ENCODE results near the gene RHOBTB3.
A peak's percentile ranks its signal among the peaks of the same experiment; 100 is the strongest.

The RHOBTB3 gene

GRCh38 chr5:95759005-95759404 lies 27.9 kb downstream of the RHOBTB3 start:
- DNase-seq: no peak
- in situ Hi-C loops (cut with MboI; ENCODE audit: low pct_unique_long_range_greater_than_20kb, low sequenced_read_pairs): no loop called here

DNA sequence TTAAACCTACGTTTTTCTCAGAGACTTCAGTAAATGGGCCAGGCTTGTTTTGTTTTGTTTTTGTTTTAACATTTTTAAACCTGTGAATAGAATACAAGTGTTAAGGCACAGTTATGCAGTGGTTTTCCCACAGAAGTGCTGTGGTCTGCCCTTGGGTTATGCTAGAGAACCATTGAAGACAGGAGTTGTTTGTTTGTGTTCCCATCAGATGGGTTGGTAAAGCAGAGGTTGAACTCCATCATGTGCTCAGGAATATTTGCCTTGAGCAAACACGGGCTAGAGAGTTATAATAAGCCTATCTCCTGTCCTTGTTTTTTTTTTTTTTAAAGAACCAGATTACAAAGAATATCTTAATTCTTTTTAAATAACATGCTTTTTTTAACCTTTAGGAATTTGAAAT lies 28.5 kb downstream of the RHOBTB3 start:
- no peak for DNase-seq
- in situ Hi-C loops (cut with MboI; ENCODE audit: low pct_unique_long_range_greater_than_20kb, low sequenced_read_pairs): no loop called here

DNA sequence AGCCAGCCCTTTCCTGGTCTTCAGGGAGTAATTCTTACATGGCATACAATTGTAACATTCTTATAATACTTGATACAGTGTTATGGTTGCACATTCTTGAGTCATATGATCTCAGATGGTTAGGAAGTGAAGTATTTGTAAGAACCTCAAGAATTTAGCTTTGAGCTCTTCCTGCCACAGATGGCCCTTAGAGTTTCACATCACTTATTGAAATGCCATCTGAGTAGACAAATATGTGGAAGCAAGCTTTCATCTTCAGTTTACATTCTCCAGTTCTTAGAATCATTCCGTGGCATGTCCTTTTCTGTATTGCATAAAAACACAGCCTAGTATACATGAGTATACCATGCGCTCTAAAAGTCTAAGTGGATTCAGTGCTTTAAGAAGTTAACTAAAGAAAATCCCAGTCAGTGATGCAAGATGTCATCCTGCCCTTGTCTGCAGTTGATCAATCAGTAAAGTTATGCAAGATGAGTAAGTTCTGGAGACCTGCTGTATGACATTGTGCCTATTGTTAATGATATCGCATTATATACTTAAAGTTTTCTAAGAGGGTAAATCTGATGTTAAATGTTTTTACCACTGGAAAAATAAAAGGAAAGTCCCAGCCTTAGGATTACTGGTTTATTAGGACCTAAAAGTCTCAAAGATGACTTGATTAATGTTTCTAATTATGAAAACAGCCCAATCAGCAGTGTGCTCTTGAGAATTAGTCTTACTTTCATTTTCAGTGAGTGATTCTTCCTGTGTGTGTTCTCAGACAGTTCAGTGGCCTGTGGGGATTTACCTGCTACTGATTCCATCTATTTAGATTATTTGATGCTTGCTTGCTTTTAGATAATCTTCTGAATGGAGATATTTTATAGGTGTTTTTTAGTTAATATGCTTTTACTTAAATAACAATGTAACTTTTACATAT lies 29.4 kb downstream of the RHOBTB3 start:
- DNase-seq: peak; percentile 11
- in situ Hi-C loops (cut with MboI; ENCODE audit: low pct_unique_long_range_greater_than_20kb, low sequenced_read_pairs): no loop called here

GRCh38 chr5:95761771-95762651 lies 30.9 kb downstream of the RHOBTB3 start:
- DNase-seq: peak; percentile 59

DNA sequence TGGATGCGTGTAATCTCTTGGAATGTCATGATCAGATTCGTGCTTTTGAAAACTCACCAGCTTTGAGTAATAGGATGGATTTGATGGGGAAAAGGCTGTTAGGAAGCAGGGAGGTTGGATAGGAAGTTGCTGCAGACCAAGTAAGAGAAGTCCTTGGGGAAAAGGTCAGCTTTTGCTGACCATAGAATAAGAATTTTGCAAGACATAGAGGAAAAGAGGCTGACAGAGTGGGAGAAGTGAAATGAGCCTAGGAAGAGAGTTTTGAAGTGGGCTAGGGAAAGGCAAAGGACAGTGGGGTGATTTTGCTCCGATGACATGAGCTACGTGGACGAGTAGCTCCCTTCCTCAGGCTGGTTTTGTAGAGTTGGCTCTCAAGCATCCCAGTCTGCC lies 31.5 kb downstream of the RHOBTB3 start:
- no peak for DNase-seq
- in situ Hi-C loops (cut with MboI; ENCODE audit: low pct_unique_long_range_greater_than_20kb, low sequenced_read_pairs): no loop called here

More at GRCh38 chr5:95761771-95762651, 30.9 kb downstream of the RHOBTB3 start:
- in situ Hi-C loops (cut with MboI; ENCODE audit: low pct_unique_long_range_greater_than_20kb, low sequenced_read_pairs): no loop called here

GRCh38 chr5:95763941-95764340 lies 32.8 kb downstream of the RHOBTB3 start:
- no peak for DNase-seq
- in situ Hi-C loops (cut with MboI; ENCODE audit: low pct_unique_long_range_greater_than_20kb, low sequenced_read_pairs): no loop called here

- in situ Hi-C loops (cut with MboI; ENCODE audit: low pct_unique_long_range_greater_than_20kb, low sequenced_read_pairs): no loop called here
Measured at GRCh38 chr5:95768731-95769130, 37.6 kb downstream of the RHOBTB3 start.

GRCh38 chr5:95770830-95771708 lies 39.9 kb downstream of the RHOBTB3 start:
- in situ Hi-C loops (cut with MboI; ENCODE audit: low pct_unique_long_range_greater_than_20kb, low sequenced_read_pairs): no loop called here
- DNase-seq: no peak

More at GRCh38 chr5:95768731-95769130, 37.6 kb downstream of the RHOBTB3 start:
- no peak for DNase-seq

GRCh38 chr5:95771892-95772291 lies 40.8 kb downstream of the RHOBTB3 start:
- no peak for DNase-seq
- in situ Hi-C loops (cut with MboI; ENCODE audit: low pct_unique_long_range_greater_than_20kb, low sequenced_read_pairs): no loop called here

GRCh38 chr5:95773335-95774059 lies 42.4 kb downstream of the RHOBTB3 start:
- in situ Hi-C loops (cut with MboI; ENCODE audit: low pct_unique_long_range_greater_than_20kb, low sequenced_read_pairs): no loop called here
- DNase-seq: peak; percentile 53

- no peak for DNase-seq
- in situ Hi-C loops (cut with MboI; ENCODE audit: low pct_unique_long_range_greater_than_20kb, low sequenced_read_pairs): no loop called here
Measured at GRCh38 chr5:95777441-95777840, 46.3 kb downstream of the RHOBTB3 start.

- in situ Hi-C loops (cut with MboI; ENCODE audit: low pct_unique_long_range_greater_than_20kb, low sequenced_read_pairs): no loop called here
- DNase-seq: peak; percentile 40
Measured at GRCh38 chr5:95778713-95779436, 47.7 kb downstream of the RHOBTB3 start.

DNA sequence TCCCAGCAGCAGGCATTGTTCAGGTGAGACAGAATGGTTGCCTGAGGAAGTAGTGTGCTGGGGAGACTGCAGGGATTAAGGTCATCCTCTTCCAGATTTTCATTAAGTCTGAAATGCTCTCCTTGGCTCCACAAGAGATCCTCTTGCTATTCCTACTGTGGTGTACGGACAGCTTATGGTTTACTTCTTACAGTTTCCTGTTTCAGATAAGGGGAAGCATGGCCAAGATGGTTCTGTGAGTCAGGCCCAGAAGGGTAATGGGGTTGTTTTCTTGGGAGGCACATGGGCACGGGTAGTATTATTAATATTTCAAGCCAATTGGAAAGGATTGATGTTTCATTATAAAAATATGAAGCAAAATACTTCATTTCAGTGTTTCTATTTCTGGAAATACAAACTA lies 48.5 kb downstream of the RHOBTB3 start:
- in situ Hi-C loops (cut with MboI; ENCODE audit: low pct_unique_long_range_greater_than_20kb, low sequenced_read_pairs): no loop called here

DNA sequence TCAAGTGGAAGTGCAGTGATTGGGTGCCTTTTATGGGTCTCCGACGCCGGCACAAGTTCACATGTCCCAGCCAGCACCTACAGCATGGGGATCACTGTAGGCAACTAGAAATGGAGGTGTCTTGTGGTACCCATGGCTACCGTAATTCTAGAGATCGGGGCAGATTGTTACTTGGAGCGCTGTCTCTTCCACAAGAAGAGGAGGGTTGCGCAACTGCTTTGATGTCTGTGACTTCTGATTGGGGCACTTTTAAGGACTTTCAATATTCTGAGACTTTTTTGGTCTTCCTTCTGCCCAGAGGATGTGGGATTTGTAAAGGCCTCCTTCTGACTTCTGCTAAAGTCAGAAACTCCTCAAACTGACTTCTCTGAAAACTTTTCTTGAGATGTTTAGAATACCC lies 49.5 kb downstream of the RHOBTB3 start:
- no peak for DNase-seq
- in situ Hi-C loops (cut with MboI; ENCODE audit: low pct_unique_long_range_greater_than_20kb, low sequenced_read_pairs): no loop called here

More for the DNA sequence above, 48.5 kb downstream of the RHOBTB3 start:
- DNase-seq: peak; percentile 37

GRCh38 chr5:95781101-95781583 lies 50.0 kb downstream of the RHOBTB3 start:
- peak; percentile 84 for DNase-seq
- in situ Hi-C loops (cut with MboI; ENCODE audit: low pct_unique_long_range_greater_than_20kb, low sequenced_read_pairs): no loop called here

DNA sequence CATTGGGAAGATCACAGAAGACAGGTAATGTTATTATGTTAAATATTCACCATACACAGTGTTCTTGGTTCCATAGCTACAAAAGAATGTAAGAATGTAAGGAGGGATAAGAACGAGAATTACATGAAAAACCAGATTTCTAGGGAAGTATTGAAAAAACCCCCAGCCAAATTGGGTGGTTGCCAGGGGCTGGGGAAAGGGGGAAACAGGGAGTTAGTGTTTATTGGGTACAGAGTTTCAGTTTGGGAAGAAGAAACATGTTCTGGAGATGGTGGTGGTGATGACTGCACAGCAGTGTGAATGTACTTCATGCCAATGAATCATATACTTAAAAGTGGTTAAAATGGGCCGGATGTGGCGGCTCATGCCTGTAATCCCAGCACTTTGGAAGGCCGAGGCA lies 51.0 kb downstream of the RHOBTB3 start:
- in situ Hi-C loops (cut with MboI; ENCODE audit: low pct_unique_long_range_greater_than_20kb, low sequenced_read_pairs): no loop called here
- no peak for DNase-seq

DNA sequence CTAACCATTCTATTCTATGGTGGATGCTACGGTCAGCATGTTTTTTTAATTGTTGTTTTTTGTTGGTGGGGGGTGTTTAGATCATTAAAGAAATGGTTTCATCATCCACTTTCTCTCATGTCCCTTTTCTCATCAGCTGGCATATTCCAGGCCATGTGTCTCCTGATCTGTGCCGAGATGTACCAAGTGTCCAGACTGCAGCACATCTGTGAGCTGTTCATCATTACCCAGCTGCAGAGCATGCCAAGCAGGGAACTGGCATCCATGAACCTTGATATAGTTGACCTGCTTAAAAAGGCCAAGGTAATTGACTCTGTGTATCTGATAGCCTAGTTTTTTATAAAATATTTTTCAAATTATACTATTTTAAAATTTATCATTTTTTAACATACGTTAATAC lies 52.5 kb downstream of the RHOBTB3 start:
- in situ Hi-C loops (cut with MboI; ENCODE audit: low pct_unique_long_range_greater_than_20kb, low sequenced_read_pairs): no loop called here
- no peak for DNase-seq
